Ovary (tissue), 3 donors: ENCODE measurements around the gene ST3GAL6.

Experiments
- CTCF ChIP-seq, 3 donors: fragments of 450-650 bp in 2 of 3; fragments of 200-600 bp in 1 of 3; IDR thresholded peaks; one replicate each; pipeline versions ENCODE4 v1.5.1 to v1.8.0; 2016 to 2022; ENCODE audit warnings: antibody characterized with exemption in 3 of 3, mild to moderate bottlenecking in 1 of 3
- POLR2A ChIP-seq: fragments of 450-650 bp; IDR thresholded peaks from one replicate; pipeline ENCODE4 v1.6.1; 2017; ENCODE audit warnings: antibody characterized with exemption, mild to moderate bottlenecking, moderate library complexity
- donor health status: DM: no; HTN: no; CAD: no.

GRCh38 chr3:98755601-98756000 is 7.5 kb upstream of the ST3GAL6 start:
- TF ChIP-seq POLR2A: no peak
- no peak for TF ChIP-seq CTCF (IDR thresholded peaks at IDR 0.05)
